Neuron (in vitro differentiated cells): Measurements from ENCODE around the gene NRXN3.

Experiments
- H2AFZ ChIP-seq: one replicate; pipeline ENCODE4 v1.6.1; 2013; ENCODE audit warnings: low read depth, mild to moderate bottlenecking, inconsistent platforms, low read length, moderate library complexity
- H3K27me3 ChIP-seq: one replicate; pipeline ENCODE4 v1.6.1; 2013; ENCODE audit warnings: low read length; ENCODE audit not compliant: insufficient read depth
- H3K36me3 ChIP-seq: one replicate; pipeline ENCODE4 v1.6.1; 2013; ENCODE audit warnings: low read length; ENCODE audit not compliant: insufficient read depth
- H3K4me1 ChIP-seq: one replicate; pipeline ENCODE4 v1.6.1; 2013; ENCODE audit warnings: low read length; ENCODE audit not compliant: insufficient read depth
- H3K4me3 ChIP-seq: 2 replicates; pipeline ENCODE4 v1.5.1; 2013; ENCODE audit warnings: mild to moderate bottlenecking, low read length, moderate library complexity
- H3K9me3 ChIP-seq: one replicate; pipeline ENCODE4 v1.6.1; 2013; ENCODE audit warnings: low read length

Gene NRXN3

DNA sequence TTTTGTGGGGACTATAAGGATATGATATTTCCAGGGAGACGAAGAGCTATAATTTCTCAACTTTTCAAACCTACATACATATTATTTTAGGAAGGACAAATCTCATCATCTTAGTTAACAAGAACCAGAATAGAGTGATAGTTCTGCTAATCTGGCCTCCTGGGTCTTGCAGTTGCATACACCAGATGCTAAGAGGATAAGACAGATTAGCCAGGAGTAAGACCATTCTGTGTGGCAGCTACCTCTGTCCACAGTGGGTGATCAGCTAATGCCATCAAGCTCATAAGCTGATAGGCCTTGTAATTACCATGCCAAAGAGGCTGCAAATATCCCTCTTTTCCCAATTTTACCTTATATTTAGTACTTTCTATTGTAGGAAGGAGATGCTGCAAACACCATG, 776.8 kb downstream of the NRXN3 start:
- Histone ChIP-seq H3K4me3 (no peak overlapping the region), H3K9me3 (no peaks in the 10 kb centered on the region), H3K4me1 (no peaks in the 10 kb centered on the region), H3K27me3 (no peaks in the 10 kb centered on the region), H3K36me3 (no peaks in the 10 kb centered on the region), H2AFZ (no peak overlapping the region)

DNA sequence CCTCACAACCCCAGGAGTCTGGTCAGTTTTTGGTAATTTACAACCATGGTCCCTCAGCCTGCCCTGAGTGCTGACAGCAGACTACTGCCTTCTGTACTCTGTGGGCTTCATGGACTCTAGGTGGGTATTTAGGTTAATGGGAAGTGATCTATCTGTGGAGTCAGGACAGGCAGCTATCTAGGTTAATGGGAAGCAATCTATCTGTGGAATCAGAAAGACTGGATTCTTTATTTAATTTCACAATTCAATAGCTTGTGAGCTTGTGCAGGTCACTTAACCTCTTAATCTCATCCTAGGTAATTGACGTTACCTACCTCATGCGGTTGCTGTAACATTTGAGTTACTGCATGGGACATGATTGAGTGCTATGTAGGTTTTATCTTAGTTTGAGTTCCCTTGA, 777.5 kb downstream of the NRXN3 start:
- Histone ChIP-seq H2AFZ (no peak overlapping the region), H3K4me1 (no peaks in the 10 kb centered on the region), H3K9me3 (no peaks in the 10 kb centered on the region), H3K27me3 (no peaks in the 10 kb centered on the region), H3K36me3 (no peaks in the 10 kb centered on the region), H3K4me3 (no peak overlapping the region)

DNA sequence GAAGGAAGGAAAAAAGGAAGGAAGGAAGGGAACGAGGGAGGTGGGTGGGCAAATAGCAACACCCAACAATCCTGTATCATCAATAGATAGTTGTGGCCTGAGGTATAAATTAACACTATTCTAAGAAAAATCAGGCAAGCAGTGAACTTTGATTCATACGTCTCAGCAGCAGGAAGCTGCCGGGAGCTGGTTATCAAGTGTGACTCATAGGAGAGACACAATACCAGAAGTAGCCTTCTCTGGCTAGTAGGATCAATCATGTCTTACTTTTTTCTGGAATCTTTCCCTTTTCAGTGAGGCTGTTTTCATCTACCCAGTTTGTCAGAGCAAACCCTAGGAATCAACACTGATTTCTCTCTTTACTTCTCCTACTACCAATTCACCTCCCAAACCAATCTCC, 780.5 kb downstream of the NRXN3 start:
- Histone ChIP-seq H3K36me3 (no peaks in the 10 kb centered on the region), H3K4me3 (no peak overlapping the region), H3K9me3 (no peaks in the 10 kb centered on the region)

DNA sequence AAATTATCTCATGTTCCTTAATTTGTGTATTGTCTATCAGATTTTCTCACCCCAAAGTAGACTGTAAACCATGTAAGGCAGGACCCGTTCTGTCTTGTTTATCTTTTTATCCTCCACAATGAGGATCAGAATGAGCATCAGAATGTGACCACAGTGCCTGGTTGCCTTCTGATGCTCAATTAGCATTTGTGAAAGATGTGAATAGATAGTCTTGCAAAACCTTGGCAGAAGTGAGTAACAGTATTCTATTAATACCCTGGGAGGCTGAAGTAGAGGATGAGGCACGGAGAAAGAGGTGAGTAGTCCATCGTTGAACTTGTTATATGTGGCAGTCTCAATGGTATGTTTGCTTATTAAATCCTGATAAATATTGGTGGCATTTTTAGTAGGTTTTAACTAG, 781.4 kb downstream of the NRXN3 start:
- Histone ChIP-seq H3K9me3 (no peaks in the 10 kb centered on the region), H2AFZ (no peak overlapping the region), H3K4me3 (no peak overlapping the region), H3K27me3 (no peaks in the 10 kb centered on the region), H3K4me1 (no peaks in the 10 kb centered on the region), H3K36me3 (no peaks in the 10 kb centered on the region)

More for the DNA sequence above, 780.5 kb downstream of the NRXN3 start:
- Histone ChIP-seq H2AFZ (no peak overlapping the region), H3K27me3 (no peaks in the 10 kb centered on the region), H3K4me1 (no peaks in the 10 kb centered on the region)

DNA sequence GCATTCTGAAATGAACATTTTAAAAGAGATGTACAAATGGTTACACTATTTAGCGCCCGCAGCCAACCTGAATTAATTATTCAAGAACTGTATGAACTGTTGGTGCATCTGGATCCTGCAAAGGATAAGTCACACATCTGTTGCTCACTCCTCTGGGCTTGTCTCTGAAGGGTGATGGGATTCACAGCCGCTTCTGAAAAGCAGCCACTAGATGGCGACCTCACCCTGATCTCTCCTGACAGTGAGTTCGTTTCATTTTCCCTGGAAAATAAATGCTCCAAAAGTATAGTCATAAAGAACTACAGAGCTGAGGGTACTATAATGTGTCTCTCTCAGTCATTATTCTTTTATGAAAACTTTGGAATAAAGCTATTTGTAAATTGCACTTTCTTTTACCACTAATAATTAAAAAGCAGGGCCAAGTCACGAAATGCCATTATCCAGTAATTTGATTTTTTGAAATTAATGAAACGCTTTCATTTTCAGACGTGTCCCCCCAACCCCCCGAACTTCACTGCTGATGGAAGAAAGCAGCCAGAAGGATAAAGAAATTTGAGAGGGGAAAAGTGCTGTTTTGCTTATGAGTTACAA, 789.6 kb downstream of the NRXN3 start:
- Histone ChIP-seq H3K36me3 (no peaks in the 10 kb centered on the region), H3K4me3 (no peak overlapping the region), H3K27me3 (no peaks in the 10 kb centered on the region), H3K4me1 (peaks cover 2% of the 10 kb centered on the region), H2AFZ (no peak overlapping the region), H3K9me3 (no peaks in the 10 kb centered on the region)

DNA sequence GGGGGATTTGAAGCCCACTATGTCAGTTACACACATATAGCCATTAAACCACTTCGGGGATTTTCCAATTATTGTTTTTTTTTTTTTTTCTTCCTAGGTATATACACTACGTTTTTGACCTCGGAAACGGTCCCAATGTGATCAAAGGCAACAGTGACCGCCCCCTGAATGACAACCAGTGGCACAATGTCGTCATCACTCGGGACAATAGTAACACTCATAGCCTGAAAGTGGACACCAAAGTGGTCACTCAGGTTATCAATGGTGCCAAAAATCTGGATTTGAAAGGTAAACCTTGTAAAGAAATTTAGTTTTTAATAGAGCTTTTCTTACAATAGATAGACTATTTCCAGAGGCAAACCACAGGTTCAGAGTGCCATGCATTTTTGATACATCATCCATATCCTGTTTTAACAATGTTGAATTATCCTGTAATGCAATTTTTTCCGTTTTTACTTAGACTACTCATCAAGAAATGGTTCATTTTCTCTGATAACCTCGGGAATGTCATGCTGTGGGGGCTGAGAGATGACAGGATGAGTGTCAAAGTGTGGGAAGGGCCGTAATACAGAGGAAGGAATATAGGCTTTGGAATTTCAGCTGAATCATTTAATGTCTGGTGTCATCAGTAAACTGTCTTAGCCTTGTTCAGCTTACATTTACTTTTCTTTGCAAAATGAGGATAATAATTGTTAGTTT, 797.1 kb downstream of the NRXN3 start:
- Histone ChIP-seq H3K27me3 (no peaks in the 10 kb centered on the region), H3K4me1 (no peaks in the 10 kb centered on the region), H3K9me3 (no peaks in the 10 kb centered on the region), H2AFZ (no peak overlapping the region), H3K4me3 (no peak overlapping the region), H3K36me3 (no peaks in the 10 kb centered on the region)

DNA sequence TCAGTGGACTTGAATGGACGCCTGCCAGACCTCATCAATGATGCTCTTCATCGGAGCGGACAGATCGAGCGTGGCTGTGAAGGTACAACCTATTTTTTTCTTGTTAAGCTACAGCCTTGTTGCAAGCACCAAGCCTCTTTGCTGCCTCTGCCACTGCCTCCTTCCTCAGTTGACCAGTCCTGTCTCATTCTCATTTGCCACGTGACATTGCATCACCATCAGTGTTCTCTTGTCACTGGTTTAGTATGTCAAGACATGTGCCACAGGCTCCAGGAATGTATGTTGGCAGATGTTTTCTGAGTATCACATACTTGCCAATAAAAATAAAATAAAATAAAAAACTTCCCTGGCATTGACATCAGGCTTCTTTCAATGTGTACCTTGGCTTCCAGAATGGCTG, 798.1 kb downstream of the NRXN3 start:
- no peaks in the 10 kb centered on the region for H3K9me3 ChIP-seq
- H3K4me1 ChIP-seq: no peaks in the 10 kb centered on the region
- H3K36me3 ChIP-seq: no peaks in the 10 kb centered on the region
- no peak overlapping the region for H3K4me3 ChIP-seq
- H3K27me3 ChIP-seq: no peaks in the 10 kb centered on the region
- no peak overlapping the region for H2AFZ ChIP-seq

DNA sequence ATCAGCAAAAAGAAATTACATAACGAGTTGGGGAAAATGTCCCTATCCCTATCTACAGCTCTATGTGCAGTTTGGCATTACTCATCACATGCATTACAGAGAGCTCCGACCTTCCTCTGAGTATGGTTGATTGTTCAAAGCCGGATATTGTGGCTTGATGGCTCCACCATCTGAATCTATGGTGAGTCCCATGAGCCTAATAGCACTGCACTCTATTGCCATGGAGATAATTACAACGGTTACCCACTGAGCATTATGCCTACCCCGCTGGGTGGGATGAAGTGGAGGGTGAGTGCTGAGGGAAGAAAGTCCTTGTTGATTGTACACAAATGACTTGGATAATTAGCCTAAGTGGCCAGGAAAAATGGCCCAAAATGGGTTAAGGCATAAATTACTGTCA, 800.5 kb downstream of the NRXN3 start:
- Histone ChIP-seq H3K4me3 (no peak overlapping the region), H3K9me3 (no peaks in the 10 kb centered on the region), H3K27me3 (no peaks in the 10 kb centered on the region), H3K36me3 (no peaks in the 10 kb centered on the region), H3K4me1 (no peaks in the 10 kb centered on the region), H2AFZ (no peak overlapping the region)

DNA sequence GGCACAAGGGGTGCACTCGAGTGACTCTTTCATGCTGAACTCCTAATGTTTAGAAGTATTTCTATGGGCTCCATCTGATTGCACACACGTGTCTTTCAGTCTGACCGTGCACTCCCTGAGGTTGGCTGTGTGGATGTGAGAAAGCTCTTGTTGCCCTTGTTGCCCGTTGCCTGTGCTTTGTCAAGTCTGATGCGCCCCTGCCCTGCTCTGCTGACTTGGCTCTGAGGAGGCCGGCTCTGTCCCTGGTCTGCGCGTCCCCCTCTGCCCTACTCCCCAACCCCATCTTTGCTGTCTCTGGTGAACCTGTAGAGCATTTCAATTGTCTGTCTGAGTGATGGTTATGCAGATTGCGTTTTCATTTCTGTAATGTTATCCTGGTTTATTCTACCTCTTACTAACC, 802.3 kb downstream of the NRXN3 start:
- Histone ChIP-seq H3K9me3 (no peaks in the 10 kb centered on the region), H3K36me3 (no peaks in the 10 kb centered on the region), H3K27me3 (no peaks in the 10 kb centered on the region), H3K4me3 (no peak overlapping the region), H2AFZ (no peak overlapping the region), H3K4me1 (no peaks in the 10 kb centered on the region)

DNA sequence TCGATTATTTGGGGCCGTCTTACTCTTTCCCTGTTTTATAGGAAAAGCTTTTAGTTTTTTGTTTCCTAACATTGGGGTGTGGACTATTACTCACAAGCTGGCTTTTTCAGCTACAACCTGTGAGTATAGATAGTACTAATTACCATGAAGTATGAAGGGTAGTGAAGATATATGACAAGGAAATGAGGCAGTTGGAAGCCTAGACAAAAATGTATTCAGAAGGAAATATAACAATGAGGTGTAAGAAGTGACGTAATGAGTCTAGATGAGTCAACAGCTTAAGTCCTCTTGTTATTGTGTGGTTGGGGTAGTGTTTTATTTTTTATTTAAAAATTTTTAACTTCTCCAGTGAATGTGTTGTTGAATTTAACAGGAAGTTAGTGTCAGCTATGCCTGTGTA, 804.5 kb downstream of the NRXN3 start:
- H3K27me3 ChIP-seq: no peaks in the 10 kb centered on the region
- no peak overlapping the region for H3K4me3 ChIP-seq
- no peaks in the 10 kb centered on the region for H3K9me3 ChIP-seq
- H3K36me3 ChIP-seq: no peaks in the 10 kb centered on the region
- H2AFZ ChIP-seq: no peak overlapping the region
- H3K4me1 ChIP-seq: no peaks in the 10 kb centered on the region

DNA sequence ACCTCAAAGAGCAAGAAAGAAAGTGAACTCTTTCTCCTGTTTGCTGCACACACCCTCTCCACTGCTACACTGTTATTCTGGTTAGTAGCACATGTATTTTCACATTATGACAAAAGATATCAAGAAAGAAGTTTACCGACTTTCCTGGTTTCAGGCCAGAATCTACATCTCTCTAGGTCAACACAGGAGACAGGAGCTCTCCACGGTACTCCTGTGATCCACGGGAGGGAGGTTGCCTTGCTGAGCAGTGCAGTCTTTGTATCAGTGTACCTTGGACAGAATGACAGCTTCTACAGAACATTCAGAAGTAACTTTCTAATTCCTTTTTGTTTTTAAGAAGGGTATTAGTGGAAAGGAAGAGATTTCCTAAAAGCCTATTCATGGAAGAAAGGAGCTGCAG, 805.6 kb downstream of the NRXN3 start:
- H2AFZ ChIP-seq: no peak overlapping the region
- H3K9me3 ChIP-seq: no peaks in the 10 kb centered on the region
- no peaks in the 10 kb centered on the region for H3K36me3 ChIP-seq
- no peaks in the 10 kb centered on the region for H3K4me1 ChIP-seq
- no peak overlapping the region for H3K4me3 ChIP-seq
- peaks cover 3% of the 10 kb centered on the region for H3K27me3 ChIP-seq

DNA sequence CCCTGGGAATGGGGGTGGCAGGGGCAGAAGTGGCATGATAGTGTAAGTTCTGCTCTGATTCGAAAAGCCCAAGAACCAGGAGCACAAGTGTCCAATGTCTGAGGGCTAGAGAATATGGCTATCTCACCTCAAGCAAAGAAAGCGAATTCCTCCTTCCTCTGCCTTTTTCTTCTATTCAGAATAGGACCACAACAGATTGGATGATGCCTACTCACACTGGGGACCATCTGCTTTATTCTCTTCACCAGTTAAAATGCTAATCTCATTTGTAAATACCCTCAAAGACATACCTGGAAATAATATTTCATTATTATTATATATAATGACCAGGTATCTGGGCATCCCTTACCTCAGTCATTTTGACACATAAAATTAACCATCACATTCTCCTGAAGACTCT, 808.7 kb downstream of the NRXN3 start:
- Histone ChIP-seq H3K36me3 (no peaks in the 10 kb centered on the region), H3K4me1 (no peaks in the 10 kb centered on the region), H3K9me3 (peaks cover 2% of the 10 kb centered on the region), H3K27me3 (peaks cover 3% of the 10 kb centered on the region), H3K4me3 (no peak overlapping the region), H2AFZ (no peak overlapping the region)

DNA sequence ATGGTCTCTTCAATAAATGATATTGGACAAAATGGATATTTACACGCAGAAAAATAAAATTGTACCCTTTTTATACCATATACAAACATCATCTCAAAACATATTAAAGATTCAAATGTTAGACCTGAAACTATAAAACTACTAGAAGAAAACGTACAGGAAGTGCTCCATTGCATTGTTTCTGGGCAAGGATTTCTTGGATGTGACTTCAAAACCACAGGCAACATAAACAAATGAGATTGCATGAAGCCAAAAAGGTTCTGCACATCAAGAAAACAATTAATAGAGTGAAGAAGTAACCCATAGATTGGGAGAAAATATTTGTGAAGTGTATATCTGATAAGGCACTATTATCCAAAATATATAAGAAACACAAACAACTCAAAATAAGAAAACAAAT, 812.4 kb downstream of the NRXN3 start:
- H3K36me3 ChIP-seq: no peaks in the 10 kb centered on the region
- H3K27me3 ChIP-seq: peaks cover 7% of the 10 kb centered on the region
- H3K9me3 ChIP-seq: peaks cover 2% of the 10 kb centered on the region
- H3K4me1 ChIP-seq: peaks cover 25% of the 10 kb centered on the region
- H3K4me3 ChIP-seq: no peak overlapping the region
- H2AFZ ChIP-seq: no peak overlapping the region

DNA sequence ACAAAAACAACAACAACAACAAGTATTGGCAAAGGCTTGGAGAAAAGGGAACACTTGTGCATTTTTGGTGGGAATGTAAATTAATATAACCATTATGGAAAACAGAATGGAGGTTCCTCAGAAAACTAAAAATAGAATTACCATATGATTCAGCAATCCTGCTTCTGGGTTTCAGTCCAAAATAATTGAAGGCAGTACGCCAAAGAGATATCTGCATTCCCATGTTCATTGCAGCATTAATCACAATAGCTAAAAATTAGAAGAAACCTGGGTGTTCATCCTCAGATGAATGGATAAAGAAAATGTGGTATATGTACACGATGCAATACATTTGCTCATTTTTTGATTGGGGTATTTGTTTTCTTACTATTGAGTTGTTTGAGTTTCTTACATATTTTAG, 813.0 kb downstream of the NRXN3 start:
- no peak overlapping the region for H3K4me3 ChIP-seq
- peaks cover 2% of the 10 kb centered on the region for H3K9me3 ChIP-seq
- H3K27me3 ChIP-seq: peaks cover 7% of the 10 kb centered on the region
- H3K36me3 ChIP-seq: no peaks in the 10 kb centered on the region
- peaks cover 25% of the 10 kb centered on the region for H3K4me1 ChIP-seq
- no peak overlapping the region for H2AFZ ChIP-seq
